GM12878 (cell line): ENCODE measurements around the gene DNAAF8. TPM values are rescaled to one million over a fixed set of nuclear protein-coding genes. Genes with fewer than 3 reads are reported as not detected.

Experiments
- ATAC-seq: fragments of 200-7000 bp; cut with Tn5 transposase; 3 replicates; pipeline ENCODE4 v1.9.1; 2020; ENCODE audit warnings: mild to moderate bottlenecking, moderate library complexity
- BruUV-seq: library from RNA; stranded (reverse); fragments of 400-500 nt; replicated peaks from 2 replicates; lab custom pipeline; 2021; lab: Mats Ljungman, UMichigan
- CTCF ChIA-PET: fragments of 300-600 bp; sonication (Branson Sonifier 250); formaldehyde crosslinking; extraction: SDS; loops from one replicate; lab custom pipeline; 2021; ENCODE audit warnings: inconsistent platforms; lab: Yijun Ruan, JAX
- POLR2A ChIA-PET: fragments of 350-600 bp; formaldehyde crosslinking; extraction: SDS; loops from one replicate; lab custom pipeline; 2021; ENCODE audit warnings: inconsistent platforms; lab: Charles Lee
- RAD21 ChIA-PET: fragments of 300-600 bp; sonication (Branson Sonifier 250); formaldehyde crosslinking; loops from one replicate; lab custom pipeline; 2023; ENCODE audit warnings: antibody characterized with exemption; ENCODE audit not compliant: unreplicated experiment; lab: Charles Lee
- SMC1A ChIA-PET: fragments of 300-600 bp; sonication (Branson Sonifier 250); formaldehyde crosslinking; loops from one replicate; lab custom pipeline; 2023; ENCODE audit not compliant: unreplicated experiment, uncharacterized antibody; lab: Charles Lee
- DNase-seq: peaks from one replicate; pipeline ENCODE4 v3.0.0-alpha.2; 2011; ENCODE audit warnings: low read depth, low spot score
- FAIRE-seq: peaks from 3 replicates; lab custom pipeline; 2011; peaks lifted over from hg19 to GRCh38; lab: Jason Lieb, UNC
- H2AFZ ChIP-seq: 2 replicates; pipeline ENCODE4 v1.6.0; 2011; ENCODE audit warnings: low read depth, low read length, control low read depth; ENCODE audit not compliant: control insufficient read depth
- H3K27ac ChIP-seq: 2 replicates; pipeline ENCODE4 v1.5.1; 2011; ENCODE audit warnings: control low read depth; ENCODE audit not compliant: control insufficient read depth, insufficient read depth
- H3K27me3 ChIP-seq, 2 experiments: replicated peaks in 1 of 2; 2 replicates each; pipeline versions ENCODE4 v1.6.0 to v1.6.1; 2011; ENCODE audit warnings: low read length in 1 of 2; ENCODE audit not compliant: control insufficient read depth in 2 of 2, insufficient read depth in 2 of 2
- H3K36me3 ChIP-seq, 2 experiments: 2 replicates each; pipeline ENCODE4 v1.5.1; 2011; ENCODE audit warnings: low read length in 1 of 2; ENCODE audit not compliant: control insufficient read depth in 2 of 2, insufficient read depth in 2 of 2
- H3K4me1 ChIP-seq: 2 replicates; pipeline ENCODE4 v1.6.1; 2011; ENCODE audit warnings: mild to moderate bottlenecking, low read length, moderate library complexity, mixed read lengths; ENCODE audit not compliant: control insufficient read depth, insufficient read depth
- H3K4me2 ChIP-seq: 2 replicates; pipeline ENCODE4 v1.6.0; 2011; ENCODE audit warnings: control low read depth; ENCODE audit not compliant: control insufficient read depth, insufficient read depth
- H3K4me3 ChIP-seq: fragments of 200-600 bp; sonication (generic); 2 replicates; pipeline ENCODE4 v1.5.1; 2016
- H3K79me2 ChIP-seq: 2 replicates; pipeline ENCODE4 v1.6.0; 2011; ENCODE audit warnings: low read length; ENCODE audit not compliant: control insufficient read depth, insufficient read depth
- H3K9ac ChIP-seq: 2 replicates; pipeline ENCODE4 v1.8.0; 2011; ENCODE audit warnings: low read length, control low read depth, mixed read lengths; ENCODE audit not compliant: control insufficient read depth, insufficient read depth
- H3K9me3 ChIP-seq: replicated peaks from 3 replicates; pipeline ENCODE4 v1.5.1; 2011; ENCODE audit warnings: mild to moderate bottlenecking, low read length; ENCODE audit not compliant: control insufficient read depth, insufficient read depth
- H4K20me1 ChIP-seq: 2 replicates; pipeline ENCODE4 v1.6.0; 2011; ENCODE audit not compliant: control insufficient read depth, insufficient read depth
- CBX3 ChIP-seq: fragments of 200-600 bp; sonication (generic); IDR thresholded peaks from 2 replicates; pipeline ENCODE4 v1.6.1; 2016; ENCODE audit warnings: low read depth, borderline replicate concordance
- IKZF2 ChIP-seq, 2 experiments: fragments of 450-650 bp; IDR thresholded peaks; 2 replicates each; pipeline ENCODE4 v1.6.1; 2017; ENCODE audit warnings: mild to moderate bottlenecking in 2 of 2, moderate library complexity in 2 of 2
- JUND ChIP-seq: IDR thresholded peaks from 2 replicates; pipeline ENCODE4 v1.6.1; 2012; ENCODE audit warnings: low read depth, mild to moderate bottlenecking, low read length, improper control_type of control experiment, moderate library complexity
- MTA3 ChIP-seq: IDR thresholded peaks from 2 replicates; pipeline ENCODE4 v1.6.1; 2012; ENCODE audit warnings: low read length, inconsistent platforms, borderline replicate concordance
- MYC ChIP-seq: IDR thresholded peaks from 2 replicates; pipeline ENCODE4 v1.6.1; 2011; ENCODE audit warnings: mild to moderate bottlenecking, low read length, moderate library complexity, inconsistent platforms; ENCODE audit not compliant: insufficient read depth, insufficient replicate concordance, insufficient read length, severe bottlenecking
- NFXL1 ChIP-seq: fragments of 450-650 bp; IDR thresholded peaks from 2 replicates; pipeline ENCODE4 v1.6.1; 2017; ENCODE audit warnings: antibody characterized with exemption, mild to moderate bottlenecking, borderline replicate concordance
- RAD21 ChIP-seq: IDR thresholded peaks from 2 replicates; pipeline ENCODE4 v1.6.1; 2011; ENCODE audit warnings: mild to moderate bottlenecking, low read depth, low read length, moderate library complexity; ENCODE audit not compliant: insufficient read depth
- RAD51 ChIP-seq: fragments of 450-650 bp; IDR thresholded peaks from 2 replicates; pipeline ENCODE4 v1.6.1; 2016; ENCODE audit warnings: moderate library complexity, mild to moderate bottlenecking, inconsistent platforms
- RB1 ChIP-seq: fragments of 450-650 bp; formaldehyde crosslinking; IDR thresholded peaks from 2 replicates; pipeline ENCODE4 v1.6.1; 2017; ENCODE audit warnings: mild to moderate bottlenecking, borderline replicate concordance
- SIN3A ChIP-seq: IDR thresholded peaks from 2 replicates; pipeline ENCODE4 v1.6.1; 2012; ENCODE audit warnings: low read depth, low read length, improper control_type of control experiment
- SMAD1 ChIP-seq: fragments of 450-650 bp; IDR thresholded peaks from 2 replicates; pipeline ENCODE4 v1.6.1; 2018; ENCODE audit warnings: mild to moderate bottlenecking, low read depth; ENCODE audit not compliant: partially characterized antibody
- SRF ChIP-seq, 2 experiments: IDR thresholded peaks; 2 replicates each; pipeline ENCODE4 v1.6.1; 2011; ENCODE audit warnings: low read depth in 2 of 2, low read length in 2 of 2, mild to moderate bottlenecking in 1 of 2, moderate library complexity in 1 of 2
- ZNF217 ChIP-seq: fragments of 450-650 bp; IDR thresholded peaks from 2 replicates; pipeline ENCODE4 v1.6.1; 2017; ENCODE audit warnings: antibody characterized with exemption, mild to moderate bottlenecking
- ZNF274 ChIP-seq: IDR thresholded peaks from one replicate; pipeline ENCODE4 v1.8.0; 2011; ENCODE audit not compliant: insufficient read length, insufficient read depth
- ZZZ3 ChIP-seq: IDR thresholded peaks from 2 replicates; pipeline ENCODE4 v1.6.1; 2011; ENCODE audit warnings: low read depth; ENCODE audit not compliant: control insufficient read depth, insufficient read length
- WGBS: methylation state at CpG from one replicate; pipeline ENCODE4 v1.1.6; 2016; ENCODE audit warnings: low lambda C conversion rate; ENCODE audit not compliant: insufficient replicate concordance, insufficient coverage; ENCODE audit errors: missing lambda C conversion rate; 5-methylcytosine and 5-hydroxymethylcytosine counted together
- in situ Hi-C: fragments of 300-500 bp; cut with MboI; formaldehyde crosslinking; loops from 9 replicates; pipeline ENCODE4 v1.14.3; 2018; ENCODE audit warnings: mixed read lengths
- intact Hi-C: fragments of 100-400 bp; cut with micrococcal nuclease; formaldehyde crosslinking; loops from one replicate; pipeline ENCODE4 v1.14.2; 2022; ENCODE audit not compliant: unreplicated experiment
- polyA plus RNA-seq, 11 experiments: library from polyadenylated mRNA; depleted of rRNA in 4 of 11; unstranded in 6 of 11; stranded (reverse) in 5 of 11; fragments of >200 nt; fragmentation: Nextera tagmentation in 4 of 11; fragmentation: Illumina TruSeq in 1 of 11; extraction: Ambion mirVana in 4 of 11; extraction: Trizol in 1 of 11; gene quantifications; 1 replicate in 1 of 11; 2 replicates in 10 of 11; pipeline versions ENCODE4 v1.2.1 to v1.2.3, GENCODE V29; 2011 to 2016; ENCODE audit warnings: inconsistent platforms in 2 of 11, missing spikeins in 2 of 11, low read depth in 1 of 11
- total RNA-seq, 4 experiments: library from RNA; depleted of rRNA in 3 of 4; stranded (reverse); fragments of >200 nt in 3 of 4; fragmentation: Illumina TruSeq in 1 of 4; extraction: Trizol in 1 of 4; gene quantifications; 2 replicates each; pipeline versions ENCODE4 v1.2.1 to v1.2.3, GENCODE V29; 2013 to 2021
- TF ChIP-seq, protein P1 (sequence below): IDR thresholded peaks from 2 replicates; pipeline ENCODE4 v1.6.1; 2011; ENCODE audit warnings: low read depth, low read length, improper control_type of control experiment, borderline replicate concordance

DNAAF8 gene
- total and polyA plus RNA-seq, 10 of the 15 experiments (the other 5 are each of a cell fraction or from before 2014, with no cell fraction given) = 0.01 to 0.78 (median 0.22) TPM; not detected in 2

DNA sequence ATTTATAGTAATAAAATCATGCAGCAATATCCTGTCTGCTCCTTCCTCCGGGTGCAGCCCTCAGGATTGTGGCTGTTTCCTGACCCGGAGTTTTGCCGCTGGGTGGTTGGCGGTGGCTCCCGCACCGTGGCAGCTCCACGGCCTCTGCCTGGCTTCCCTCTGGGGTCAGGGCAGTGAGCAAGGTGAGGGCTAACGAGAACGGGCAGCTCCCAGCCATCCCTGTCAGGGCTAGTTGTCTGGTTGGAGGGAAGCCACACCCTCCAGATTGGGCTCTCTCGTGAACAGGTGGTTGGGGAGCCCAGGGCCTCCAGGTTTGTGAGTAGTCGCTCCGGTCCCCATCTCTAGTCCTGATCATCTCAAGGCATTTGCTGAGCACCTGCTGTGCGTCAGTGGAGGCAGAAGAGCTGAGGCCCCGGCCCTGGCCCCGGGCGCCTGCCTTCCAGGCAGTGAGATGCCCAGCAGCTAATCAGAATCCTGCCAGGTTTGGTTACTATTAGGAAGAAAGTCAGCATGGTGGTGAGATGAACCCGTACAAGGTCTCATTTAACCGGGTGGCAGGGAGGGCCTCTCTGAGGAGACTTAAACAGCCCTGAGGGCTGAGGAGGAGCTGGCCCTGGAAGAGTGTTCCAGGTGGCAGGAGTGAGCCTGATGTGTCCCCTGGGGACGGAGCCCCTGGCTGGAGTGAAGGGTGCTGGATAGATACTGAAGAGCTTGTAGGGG, 43.2 kb upstream of the DNAAF8 start:
- peaks cover 12% of the 10 kb centered on the region for H3K4me1 ChIP-seq
- H4K20me1 ChIP-seq = no peaks in the 10 kb centered on the region
- SMC1A ChIA-PET = no interaction called here
- TF ChIP-seq ZZZ3 (no peak), SRF (IDR thresholded peaks at IDR 0.05; ENCODE audit: low read depth in 2 of 2, low read length in 2 of 2) (no peak), NFXL1 (no peak), RAD21 (no peak), SIN3A (no peak), MTA3 (no peak), ZNF217 (no peak), MYC (no peak), RAD51 (no peak), ZNF274 (no peak), IKZF2 (IDR thresholded peaks at IDR 0.05) (no peak), JUND (no peak), CBX3 (no peak), SMAD1 (no peak), RB1 (no peak)
- TF ChIP-seq, protein P1, sequence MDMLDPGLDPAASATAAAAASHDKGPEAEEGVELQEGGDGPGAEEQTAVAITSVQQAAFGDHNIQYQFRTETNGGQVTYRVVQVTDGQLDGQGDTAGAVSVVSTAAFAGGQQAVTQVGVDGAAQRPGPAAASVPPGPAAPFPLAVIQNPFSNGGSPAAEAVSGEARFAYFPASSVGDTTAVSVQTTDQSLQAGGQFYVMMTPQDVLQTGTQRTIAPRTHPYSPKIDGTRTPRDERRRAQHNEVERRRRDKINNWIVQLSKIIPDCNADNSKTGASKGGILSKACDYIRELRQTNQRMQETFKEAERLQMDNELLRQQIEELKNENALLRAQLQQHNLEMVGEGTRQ = no peak
- CTCF ChIA-PET = interaction anchor here (0.7 kb wide), 1 partner anchor 217 kb away, joined by 3 read pairs; no protein-coding TSS in a partner anchor
- DNase-seq (no peak), ATAC-seq (no peak), FAIRE-seq (no peak)
- in situ Hi-C loops = no loop called here
- 78% methylated on average over 19 of the region's 19 CpGs for WGBS
- no TSS peak for BruUV-seq
- RAD21 ChIA-PET = no interaction called here
- H3K36me3 ChIP-seq = peaks cover under 1 to 14% of the 10 kb centered on the region in 2 experiments; a peak in 3 of 4 replicates
- intact Hi-C loops = loop anchor here (5.0 kb wide), 1 partner anchor 266 kb away; the partner anchor contains the start of gene SEC14L5
- H3K4me2 ChIP-seq = no peak overlapping the region
- no peak overlapping the region for H2AFZ ChIP-seq
- POLR2A ChIA-PET = no interaction called here
- H3K79me2 ChIP-seq = peaks cover 11% of the 10 kb centered on the region
- H3K4me3 ChIP-seq = no peak overlapping the region
- H3K9me3 ChIP-seq = no peaks in the 10 kb centered on the region
- no peak overlapping the region for H3K9ac ChIP-seq
- H3K27me3 ChIP-seq = no peaks in the 10 kb centered on the region
- no peak overlapping the region for H3K27ac ChIP-seq
